ENCODE measurements around the gene KCNMA1. TPM values are rescaled to one million over a fixed set of nuclear protein-coding genes. Genes with fewer than 3 reads are reported as not detected.

The KCNMA1 gene
- polyA plus RNA-seq, 1 donor from 2014 or later = 60.8 TPM

DNA sequence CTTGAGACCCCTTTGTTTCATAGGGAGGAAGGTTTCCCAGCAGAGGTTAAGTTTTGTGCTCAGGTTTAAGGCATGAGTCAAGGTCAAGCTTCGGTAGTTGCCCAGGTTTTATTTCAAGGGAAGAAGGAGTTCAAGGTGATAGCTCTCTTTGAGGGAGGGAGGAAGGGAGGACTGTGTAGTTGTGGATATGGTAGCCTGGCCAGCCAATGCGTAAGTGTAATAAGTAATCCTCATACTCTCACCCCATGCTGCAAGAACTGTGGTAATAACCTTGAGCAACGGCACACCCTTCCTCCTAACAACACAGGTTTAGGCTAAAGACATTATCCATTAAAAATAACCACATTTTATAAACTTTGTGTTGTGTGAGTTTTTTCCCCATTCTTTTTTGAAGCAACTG, 478.9 kb downstream of the KCNMA1 start:
- Histone ChIP-seq H3K9me3 (ENCODE audit: low read length) (no peaks in the 10 kb centered on the region), H3K9ac (ENCODE audit: low read length) (no peak overlapping the region), H3K9me2 (ENCODE audit: insufficient read depth, low read length) (no peaks in the 10 kb centered on the region), H3K79me2 (replicated peaks; ENCODE audit: insufficient read depth, low read length) (no peaks in the 10 kb centered on the region), H3K4me2 (ENCODE audit: low read length) (no peak overlapping the region), H3K4me3 (ENCODE audit: low read length) (no peak overlapping the region), H4K20me1 (ENCODE audit: insufficient read depth) (no peaks in the 10 kb centered on the region), H3K36me3 (ENCODE audit: insufficient read depth, low read length) (no peaks in the 10 kb centered on the region), H2AFZ (ENCODE audit: low read depth, low read length) (no peak overlapping the region), H3K27ac (ENCODE audit: low read length) (no peak overlapping the region), H3K27me3 (ENCODE audit: insufficient read depth, low read depth, low read length) (no peaks in the 10 kb centered on the region), H3F3A (ENCODE audit: insufficient read depth, low read length, poor library complexity, severe bottlenecking) (no peaks in the 10 kb centered on the region)
- TF ChIP-seq POLR2AphosphoS5 (IDR thresholded peaks at IDR 0.05) (no peak), EP300 (conservative IDR thresholded peaks at IDR 0.05; ENCODE audit: poor library complexity, severe bottlenecking) (no peak), RAD21 (conservative IDR thresholded peaks at IDR 0.05) (no peak), EZH2 (IDR thresholded peaks at IDR 0.05; ENCODE audit: borderline replicate concordance, insufficient read depth, low read length, poor library complexity, severe bottlenecking) (no peak), TAF1 (IDR thresholded peaks at IDR 0.05; ENCODE audit: low read depth) (no peak), SMC3 (conservative IDR thresholded peaks at IDR 0.05; ENCODE audit: poor library complexity) (no peak), CTCF (IDR thresholded peaks at IDR 0.05; ENCODE audit: poor library complexity, severe bottlenecking) (no peak), MXI1 (conservative IDR thresholded peaks at IDR 0.05; ENCODE audit: poor library complexity, severe bottlenecking) (no peak)
- TF ChIP-seq, protein P1, sequence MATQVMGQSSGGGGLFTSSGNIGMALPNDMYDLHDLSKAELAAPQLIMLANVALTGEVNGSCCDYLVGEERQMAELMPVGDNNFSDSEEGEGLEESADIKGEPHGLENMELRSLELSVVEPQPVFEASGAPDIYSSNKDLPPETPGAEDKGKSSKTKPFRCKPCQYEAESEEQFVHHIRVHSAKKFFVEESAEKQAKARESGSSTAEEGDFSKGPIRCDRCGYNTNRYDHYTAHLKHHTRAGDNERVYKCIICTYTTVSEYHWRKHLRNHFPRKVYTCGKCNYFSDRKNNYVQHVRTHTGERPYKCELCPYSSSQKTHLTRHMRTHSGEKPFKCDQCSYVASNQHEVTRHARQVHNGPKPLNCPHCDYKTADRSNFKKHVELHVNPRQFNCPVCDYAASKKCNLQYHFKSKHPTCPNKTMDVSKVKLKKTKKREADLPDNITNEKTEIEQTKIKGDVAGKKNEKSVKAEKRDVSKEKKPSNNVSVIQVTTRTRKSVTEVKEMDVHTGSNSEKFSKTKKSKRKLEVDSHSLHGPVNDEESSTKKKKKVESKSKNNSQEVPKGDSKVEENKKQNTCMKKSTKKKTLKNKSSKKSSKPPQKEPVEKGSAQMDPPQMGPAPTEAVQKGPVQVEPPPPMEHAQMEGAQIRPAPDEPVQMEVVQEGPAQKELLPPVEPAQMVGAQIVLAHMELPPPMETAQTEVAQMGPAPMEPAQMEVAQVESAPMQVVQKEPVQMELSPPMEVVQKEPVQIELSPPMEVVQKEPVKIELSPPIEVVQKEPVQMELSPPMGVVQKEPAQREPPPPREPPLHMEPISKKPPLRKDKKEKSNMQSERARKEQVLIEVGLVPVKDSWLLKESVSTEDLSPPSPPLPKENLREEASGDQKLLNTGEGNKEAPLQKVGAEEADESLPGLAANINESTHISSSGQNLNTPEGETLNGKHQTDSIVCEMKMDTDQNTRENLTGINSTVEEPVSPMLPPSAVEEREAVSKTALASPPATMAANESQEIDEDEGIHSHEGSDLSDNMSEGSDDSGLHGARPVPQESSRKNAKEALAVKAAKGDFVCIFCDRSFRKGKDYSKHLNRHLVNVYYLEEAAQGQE (IDR thresholded peaks at IDR 0.05; ENCODE audit: borderline replicate concordance) = no peak

DNA sequence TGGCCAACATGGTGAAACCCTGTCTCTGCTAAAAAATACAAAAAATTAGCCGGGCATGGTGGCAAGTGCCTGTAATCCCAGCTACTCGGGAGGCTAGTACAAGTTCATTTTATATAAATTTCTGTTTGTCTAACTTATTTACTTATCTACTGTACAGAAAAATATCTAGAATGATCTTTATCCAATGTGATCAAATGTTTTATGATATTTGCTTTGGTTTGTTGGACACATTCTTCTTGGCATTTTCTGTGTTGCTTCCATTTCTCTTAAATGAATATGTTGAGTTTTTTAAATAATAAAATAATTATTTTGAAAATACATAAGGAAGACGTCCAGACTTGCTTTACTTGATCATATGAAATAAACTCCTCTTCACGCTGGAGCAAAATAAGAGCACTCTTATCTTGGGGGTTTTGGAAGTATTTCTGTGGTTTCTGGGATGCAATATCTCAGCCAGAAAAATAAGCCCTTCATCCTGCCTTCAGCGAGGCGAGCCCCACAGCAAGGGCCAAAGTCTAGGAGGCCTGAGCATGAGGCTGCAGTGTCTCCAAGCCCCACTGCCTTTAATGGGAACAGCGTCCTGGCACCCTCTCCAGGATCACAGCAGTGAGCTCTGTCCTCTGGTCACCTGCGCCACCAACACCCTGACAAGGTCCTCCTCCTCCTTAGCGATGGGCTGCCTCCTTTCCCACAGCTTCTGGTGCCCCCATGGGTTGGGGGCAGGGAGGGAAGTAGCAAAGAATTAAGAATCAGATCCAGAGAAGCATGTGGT, 480.2 kb downstream of the KCNMA1 start:
- no peak for TF ChIP-seq EZH2 (IDR thresholded peaks at IDR 0.05; ENCODE audit: borderline replicate concordance, insufficient read depth, low read length, poor library complexity, severe bottlenecking)
- TF ChIP-seq, protein P1 (IDR thresholded peaks at IDR 0.05; ENCODE audit: borderline replicate concordance) = no peak
- TF ChIP-seq CTCF (IDR thresholded peaks at IDR 0.05; ENCODE audit: poor library complexity, severe bottlenecking) = no peak
- TF ChIP-seq SMC3 (conservative IDR thresholded peaks at IDR 0.05; ENCODE audit: poor library complexity) = no peak
- no peak for TF ChIP-seq MXI1 (conservative IDR thresholded peaks at IDR 0.05; ENCODE audit: poor library complexity, severe bottlenecking)

More for the DNA sequence above, 480.2 kb downstream of the KCNMA1 start:
- Histone ChIP-seq H2AFZ (ENCODE audit: low read depth, low read length) (no peak overlapping the region), H3K27me3 (ENCODE audit: insufficient read depth, low read depth, low read length) (no peaks in the 10 kb centered on the region), H3K4me3 (ENCODE audit: low read length) (no peak overlapping the region), H3K36me3 (ENCODE audit: insufficient read depth, low read length) (no peaks in the 10 kb centered on the region), H4K20me1 (ENCODE audit: insufficient read depth) (no peaks in the 10 kb centered on the region), H3K9me3 (ENCODE audit: low read length) (no peaks in the 10 kb centered on the region), H3K4me2 (ENCODE audit: low read length) (no peak overlapping the region), H3F3A (ENCODE audit: insufficient read depth, low read length, poor library complexity, severe bottlenecking) (no peaks in the 10 kb centered on the region), H3K9ac (ENCODE audit: low read length) (no peak overlapping the region), H3K27ac (ENCODE audit: low read length) (no peak overlapping the region), H3K79me2 (replicated peaks; ENCODE audit: insufficient read depth, low read length) (no peaks in the 10 kb centered on the region), H3K9me2 (ENCODE audit: insufficient read depth, low read length) (no peaks in the 10 kb centered on the region)

All from neural cell (in vitro differentiated cells).